ENCODE data around the gene HDAC4.

Gene HDAC4

GRCh38 chr2:239061121-239061666, 339.6 kb downstream of the HDAC4 start:
- no peak for TF ChIP-seq YY1 (IDR thresholded peaks at IDR 0.05; ENCODE audit: low read depth)
- no peak for TF ChIP-seq ZBTB7A (IDR thresholded peaks at IDR 0.05; ENCODE audit: low read depth)
- no peak for TF ChIP-seq CEBPB (IDR thresholded peaks at IDR 0.05)
- no peak for TF ChIP-seq TEAD4 (IDR thresholded peaks at IDR 0.05)
- TF ChIP-seq RAD21 (IDR thresholded peaks at IDR 0.05; ENCODE audit: low read depth): no peak
- no peak for TF ChIP-seq MAX (IDR thresholded peaks at IDR 0.05)
- no peak for TF ChIP-seq TCF12 (IDR thresholded peaks at IDR 0.05; ENCODE audit: low read depth)
- TF ChIP-seq EGR1 (IDR thresholded peaks at IDR 0.05): no peak
- TF ChIP-seq NFIC (IDR thresholded peaks at IDR 0.05): no peak
- no peak for TF ChIP-seq REST (IDR thresholded peaks at IDR 0.05; ENCODE audit: low read depth)
- no peak for TF ChIP-seq EP300 (IDR thresholded peaks at IDR 0.05; ENCODE audit: borderline replicate concordance)
- no peak for TF ChIP-seq CREB1 (IDR thresholded peaks at IDR 0.05; ENCODE audit: low read depth)
- no peak for TF ChIP-seq TAF1 (IDR thresholded peaks at IDR 0.05; ENCODE audit: low read depth)
- no peak for TF ChIP-seq USF1 (IDR thresholded peaks at IDR 0.05)
- TF ChIP-seq FOXM1 (IDR thresholded peaks at IDR 0.05; ENCODE audit: borderline replicate concordance, low read depth): no peak

GRCh38 chr2:239060676-239061075, 340.1 kb downstream of the HDAC4 start:
- TF ChIP-seq EGR1 (IDR thresholded peaks at IDR 0.05): no peak
- no peak for TF ChIP-seq TAF1 (IDR thresholded peaks at IDR 0.05; ENCODE audit: low read depth)
- TF ChIP-seq MAX (IDR thresholded peaks at IDR 0.05): no peak
- TF ChIP-seq YY1 (IDR thresholded peaks at IDR 0.05; ENCODE audit: low read depth): no peak
- no peak for TF ChIP-seq ZBTB7A (IDR thresholded peaks at IDR 0.05; ENCODE audit: low read depth)
- no peak for TF ChIP-seq TEAD4 (IDR thresholded peaks at IDR 0.05)
- no peak for TF ChIP-seq REST (IDR thresholded peaks at IDR 0.05; ENCODE audit: low read depth)
- TF ChIP-seq EP300 (IDR thresholded peaks at IDR 0.05; ENCODE audit: borderline replicate concordance): no peak
- TF ChIP-seq USF1 (IDR thresholded peaks at IDR 0.05): no peak
- TF ChIP-seq RAD21 (IDR thresholded peaks at IDR 0.05; ENCODE audit: low read depth): no peak
- no peak for TF ChIP-seq TCF12 (IDR thresholded peaks at IDR 0.05; ENCODE audit: low read depth)
- TF ChIP-seq CREB1 (IDR thresholded peaks at IDR 0.05; ENCODE audit: low read depth): no peak
- TF ChIP-seq FOXM1 (IDR thresholded peaks at IDR 0.05; ENCODE audit: borderline replicate concordance, low read depth): no peak
- TF ChIP-seq CEBPB (IDR thresholded peaks at IDR 0.05): no peak
- no peak for TF ChIP-seq NFIC (IDR thresholded peaks at IDR 0.05)

GRCh38 chr2:239059854-239060253, 341.0 kb downstream of the HDAC4 start:
- TF ChIP-seq CREB1 (IDR thresholded peaks at IDR 0.05; ENCODE audit: low read depth) (no peak), CEBPB (IDR thresholded peaks at IDR 0.05) (no peak), MAX (IDR thresholded peaks at IDR 0.05) (no peak), USF1 (IDR thresholded peaks at IDR 0.05) (no peak), RAD21 (IDR thresholded peaks at IDR 0.05; ENCODE audit: low read depth) (no peak), REST (IDR thresholded peaks at IDR 0.05; ENCODE audit: low read depth) (no peak), ZBTB7A (IDR thresholded peaks at IDR 0.05; ENCODE audit: low read depth) (no peak), EGR1 (IDR thresholded peaks at IDR 0.05) (no peak), TCF12 (IDR thresholded peaks at IDR 0.05; ENCODE audit: low read depth) (no peak), TAF1 (IDR thresholded peaks at IDR 0.05; ENCODE audit: low read depth) (no peak)

GRCh38 chr2:239058766-239059165, 342.1 kb downstream of the HDAC4 start:
- no peak for TF ChIP-seq TAF1 (IDR thresholded peaks at IDR 0.05; ENCODE audit: low read depth)
- no peak for TF ChIP-seq ZBTB7A (IDR thresholded peaks at IDR 0.05; ENCODE audit: low read depth)
- no peak for TF ChIP-seq TCF12 (IDR thresholded peaks at IDR 0.05; ENCODE audit: low read depth)

All from Ishikawa (cell line).